HepG2 (cell line): ENCODE results near the gene POLR1E. TPM values are rescaled to one million over a fixed set of nuclear protein-coding genes. Genes with fewer than 3 reads are reported as not detected.
A peak's percentile ranks its signal among the peaks of the same experiment; 100 is the strongest.

Experiments used
- ATAC-seq: fragments of 200-7000 bp; cut with Tn5 transposase; 3 replicates; pipeline ENCODE4 v1.9.1; 2020; ENCODE audit warnings: mild to moderate bottlenecking, moderate library complexity
- Bru-seq: library from RNA; stranded (reverse); fragments of 400-500 nt; gene quantifications from one replicate; lab custom pipeline; 2021; lab: Mats Ljungman, UMichigan
- BruChase-seq, 2 experiments: library from RNA; stranded (reverse); fragments of 400-500 nt; gene quantifications; one replicate each; lab custom pipeline; 2021; lab: Mats Ljungman, UMichigan
- BruUV-seq: library from RNA; stranded (reverse); fragments of 400-500 nt; replicated peaks from 2 replicates; lab custom pipeline; 2021; lab: Mats Ljungman, UMichigan
- CTCF ChIA-PET: fragments of 300-600 bp; formaldehyde crosslinking; extraction: SDS; loops from one replicate; lab custom pipeline; 2021; ENCODE audit warnings: low total read pairs, inconsistent platforms, low intra/inter-chr PET ratio; lab: Yijun Ruan, JAX
- POLR2A ChIA-PET: fragments of 350-600 bp; sonication (Branson Sonifier 250); formaldehyde crosslinking; loops from one replicate; lab custom pipeline; 2020; ENCODE audit warnings: antibody characterized with exemption, inconsistent platforms; lab: Yijun Ruan, JAX
- DNase-seq: peaks from one replicate; pipeline ENCODE4 v3.0.0-alpha.2; 2015; ENCODE audit warnings: low spot score
- FAIRE-seq: peaks from 3 replicates; lab custom pipeline; 2011; peaks lifted over from hg19 to GRCh38; lab: Jason Lieb, UNC
- H2AFZ ChIP-seq: one replicate; pipeline ENCODE4 v1.6.1; 2011; ENCODE audit warnings: low read length, inconsistent platforms
- H3K27ac ChIP-seq: fragments of 300-600 bp; 3 replicates; pipeline ENCODE4 v1.8.0; 2011; ENCODE audit warnings: mixed run types, mild to moderate bottlenecking, mixed read lengths, low read length, inconsistent platforms; ENCODE audit not compliant: insufficient read depth; ENCODE audit errors: extremely low read length
- H3K27me3 ChIP-seq, 2 experiments: fragments of 200-600 bp in 1 of 2; 2 replicates in 1 of 2; 3 replicates in 1 of 2; pipeline versions ENCODE4 v1.6.0 to v1.8.0; 2011; ENCODE audit warnings: low read length in 2 of 2, mild to moderate bottlenecking in 2 of 2, moderate library complexity in 2 of 2, inconsistent platforms in 1 of 2; ENCODE audit not compliant: insufficient read depth in 2 of 2, control insufficient read depth in 1 of 2
- H3K36me3 ChIP-seq, 2 experiments: fragments of 200-600 bp in 1 of 2; replicated peaks in 1 of 2; 2 replicates in 1 of 2; 3 replicates in 1 of 2; pipeline versions ENCODE4 v1.5.1 to v1.8.0; 2011; ENCODE audit warnings: low read length in 2 of 2, inconsistent platforms in 1 of 2; ENCODE audit not compliant: insufficient read depth in 2 of 2, control insufficient read depth in 1 of 2
- H3K4me1 ChIP-seq: 2 replicates; pipeline ENCODE4 v1.5.1; 2012; ENCODE audit warnings: low read length, inconsistent platforms; ENCODE audit not compliant: insufficient read depth
- H3K4me2 ChIP-seq: 2 replicates; pipeline ENCODE4 v1.6.0; 2011; ENCODE audit warnings: low read depth, low read length, inconsistent platforms
- H3K4me3 ChIP-seq, 3 experiments: fragments of 200-600 bp in 1 of 3; sonication (generic), shearing (Covaris generic) in 1 of 3; replicated peaks in 1 of 3; 2 replicates each; pipeline ENCODE4 v1.5.1; 2011 to 2016; ENCODE audit warnings: low read length in 3 of 3, inconsistent platforms in 2 of 3, low read depth in 2 of 3, mild to moderate bottlenecking in 2 of 3, control low read depth in 1 of 3, mixed read lengths in 1 of 3; ENCODE audit not compliant: insufficient read depth in 1 of 3
- H3K79me2 ChIP-seq: one replicate; pipeline ENCODE4 v1.6.1; 2011; ENCODE audit warnings: low read length, inconsistent platforms; ENCODE audit not compliant: insufficient read depth
- H3K9ac ChIP-seq: 2 replicates; pipeline ENCODE4 v1.6.0; 2011; ENCODE audit warnings: mild to moderate bottlenecking, low read depth, low read length, inconsistent platforms; ENCODE audit not compliant: insufficient read depth
- H3K9me3 ChIP-seq: 2 replicates; pipeline ENCODE4 v1.5.1; 2012; ENCODE audit warnings: mild to moderate bottlenecking, low read length
- H4K20me1 ChIP-seq: 2 replicates; pipeline ENCODE4 v1.6.0; 2011; ENCODE audit warnings: inconsistent platforms, mild to moderate bottlenecking, low read length, moderate library complexity; ENCODE audit not compliant: insufficient read depth
- HNF4A ChIP-seq: sonication (generic); formaldehyde crosslinking; IDR thresholded peaks from 2 replicates; pipeline ENCODE4 v1.4.0; 2020; ENCODE audit warnings: missing genetic modification reagents
- KLF15 ChIP-seq: sonication (generic); formaldehyde crosslinking; IDR thresholded peaks from 2 replicates; pipeline ENCODE4 v1.8.1; 2023; ENCODE audit warnings: borderline replicate concordance, mild to moderate bottlenecking, inconsistent platforms, missing genetic modification reagents, mixed read lengths
- MXD3 ChIP-seq: IDR thresholded peaks from 2 replicates; pipeline ENCODE4 v1.6.1; 2016; ENCODE audit warnings: mild to moderate bottlenecking, missing biosample characterization, missing genetic modification reagents
- NFE2L2 ChIP-seq: fragments of 150-350 bp; IDR thresholded peaks from 2 replicates; pipeline ENCODE4 v1.6.1; 2014; ENCODE audit warnings: low read length
- PITX1 ChIP-seq: sonication (generic); formaldehyde crosslinking; IDR thresholded peaks from 2 replicates; pipeline ENCODE4 v1.5.1; 2020; ENCODE audit warnings: mild to moderate bottlenecking, missing genetic modification reagents
- POLR2A ChIP-seq, 2 experiments: IDR thresholded peaks; 2 replicates each; pipeline ENCODE4 v1.6.1; 2011; ENCODE audit warnings: low read depth in 2 of 2, low read length in 2 of 2, mild to moderate bottlenecking in 1 of 2, moderate library complexity in 1 of 2; ENCODE audit not compliant: insufficient read depth in 1 of 2
- SRY ChIP-seq: sonication (generic); formaldehyde crosslinking; IDR thresholded peaks from 2 replicates; pipeline ENCODE4 v1.8.0; 2022; ENCODE audit warnings: mild to moderate bottlenecking, missing genetic modification reagents
- TBX2 ChIP-seq: sonication (generic); formaldehyde crosslinking; IDR thresholded peaks from 2 replicates; pipeline ENCODE4 v1.5.0; 2020; ENCODE audit warnings: missing genetic modification reagents, mild to moderate bottlenecking, borderline replicate concordance
- THRA ChIP-seq: sonication (generic); formaldehyde crosslinking; IDR thresholded peaks from 2 replicates; pipeline ENCODE4 v1.4.0; 2020; ENCODE audit warnings: missing genetic modification reagents, borderline replicate concordance
- XRCC5 ChIP-seq: fragments of 200-400 bp; formaldehyde crosslinking; optimal IDR thresholded peaks from 2 replicates; pipeline ENCODE3; 2017; ENCODE audit warnings: mild to moderate bottlenecking, low read length
- ZNF570 ChIP-seq: sonication (generic); formaldehyde crosslinking; IDR thresholded peaks from 2 replicates; pipeline ENCODE4 v1.4.0; 2020; ENCODE audit warnings: mild to moderate bottlenecking, missing genetic modification reagents, borderline replicate concordance
- WGBS: methylation state at CpG from one replicate; pipeline ENCODE4 v1.1.6; 2017; ENCODE audit warnings: low lambda C conversion rate; 5-methylcytosine and 5-hydroxymethylcytosine counted together
- in situ Hi-C: cut with HindIII; loops from 2 replicates; pipeline ENCODE4 v1.10.0; 2017; ENCODE audit warnings: low pct_unique_long_range_greater_than_20kb; ENCODE audit not compliant: extremely low pct_ligation_motif_present
- intact Hi-C: fragments of 100-400 bp; cut with micrococcal nuclease; formaldehyde crosslinking; loops from one replicate; pipeline ENCODE4 v1.10.0; 2022; ENCODE audit not compliant: unreplicated experiment
- long read RNA-seq, 2 experiments: library from RNA in 1 of 2; library from polyadenylated mRNA in 1 of 2; stranded (forward) in 1 of 2; unstranded in 1 of 2; transcript quantifications; one replicate each; pipeline ENCODE4 v2.0.0, GENCODE V29; 2019 to 2022
- polyA minus RNA-seq, 3 experiments: library from RNA; depleted of rRNA, polyadenylated mRNA; stranded (reverse); fragments of >200 nt; gene quantifications; 2 replicates each; pipeline ENCODE4 v1.2.3, GENCODE V29; 2011; ENCODE audit warnings: low replicate concordance in 1 of 3
- polyA plus RNA-seq, 8 experiments: library from polyadenylated mRNA; depleted of rRNA in 3 of 8; stranded (reverse) in 7 of 8; unstranded in 1 of 8; fragments of >200 nt; fragmentation: Illumina TruSeq in 4 of 8; extraction: Trizol in 4 of 8; gene quantifications; 2 replicates each; pipeline versions ENCODE4 v1.2.1 to v1.2.3, GENCODE V29; 2011 to 2016; ENCODE audit warnings: low read depth in 4 of 8, missing spikeins in 1 of 8, mixed read lengths in 1 of 8; ENCODE audit not compliant: insufficient read depth in 1 of 8
- total RNA-seq, 5 experiments: library from RNA; depleted of rRNA; stranded (reverse); fragments of >200 nt; fragmentation: Illumina TruSeq; extraction: Trizol; gene quantifications; 2 replicates each; pipeline ENCODE4 v1.2.3, GENCODE V29; 2016; ENCODE audit warnings: low read depth in 1 of 5
- TF ChIP-seq, protein P1 (sequence below): IDR thresholded peaks from 2 replicates; pipeline ENCODE4 v1.6.1; 2016; ENCODE audit warnings: missing biosample characterization, missing genetic modification reagents, low read depth

The POLR1E gene
- total RNA-seq (2016; rRNA removed; fragmentation: Illumina TruSeq; extraction: Trizol) (37.8 and 49.1 TPM in 2 replicates), polyA plus RNA-seq (2011; rRNA removed) (18.9 and 23.0 TPM in 2 replicates), polyA minus RNA-seq (2011; rRNA and poly(A)+ RNA removed; ENCODE audit: low replicate concordance) (17.1 and 37.9 TPM in 2 replicates), Bru-seq, nascent RNA (percentile 68 among the genes with signal in this experiment), BruChase-seq, experiment 1, labeled RNA remaining after a 6-hour chase (percentile 67 among the genes with signal in this experiment), BruChase-seq, experiment 2, labeled RNA remaining after a 2-hour chase (percentile 71 among the genes with signal in this experiment)
- 12.6 and 13.7 TPM in 2 replicates for total RNA-seq (2016; cell fraction: cytosol; rRNA removed; fragmentation: Illumina TruSeq; extraction: Trizol; ENCODE audit: low read depth)
- total RNA-seq (2016; cell fraction: insoluble cytoplasmic fraction; rRNA removed; fragmentation: Illumina TruSeq; extraction: Trizol), result 35.7 and 42.1 TPM in 2 replicates
- 24.4 and 28.3 TPM in 2 replicates for total RNA-seq (2016; cell fraction: membrane; rRNA removed; fragmentation: Illumina TruSeq; extraction: Trizol)
- 19.5 and 22.1 TPM in 2 replicates for total RNA-seq (2016; cell fraction: nucleus; rRNA removed; fragmentation: Illumina TruSeq; extraction: Trizol)
- 16.9 and 20.6 TPM in 2 replicates for polyA plus RNA-seq (2011; cell fraction: cytosol; rRNA removed)
- polyA plus RNA-seq (2011; cell fraction: nucleus; rRNA removed), result 6.3 and 8.5 TPM in 2 replicates
- 15.5 and 19.9 TPM in 2 replicates for polyA plus RNA-seq (2012)
- polyA plus RNA-seq (2016; cell fraction: cytosol; fragmentation: Illumina TruSeq; extraction: Trizol; ENCODE audit: low read depth), result 9.5 and 9.6 TPM in 2 replicates
- 31.1 and 31.2 TPM in 2 replicates for polyA plus RNA-seq (2016; cell fraction: insoluble cytoplasmic fraction; fragmentation: Illumina TruSeq; extraction: Trizol; ENCODE audit: low read depth)
- polyA plus RNA-seq (2016; cell fraction: membrane; fragmentation: Illumina TruSeq; extraction: Trizol; ENCODE audit: low read depth), result 16.1 and 18.2 TPM in 2 replicates
- 16.7 and 17.8 TPM in 2 replicates for polyA plus RNA-seq (2016; cell fraction: nucleus; fragmentation: Illumina TruSeq; extraction: Trizol; ENCODE audit: insufficient read depth, low read depth)
- polyA minus RNA-seq (2011; cell fraction: cytosol; rRNA and poly(A)+ RNA removed), result 14.0 and 14.2 TPM in 2 replicates
- polyA minus RNA-seq (2011; cell fraction: nucleus; rRNA and poly(A)+ RNA removed), result 17.8 and 20.8 TPM in 2 replicates
- long read RNA-seq, experiment 1, transcript POLR1E-202 (12 exons, 1,868 nt), result major isoform, 12 of 16 reads
- long read RNA-seq, experiment 1, partial matches to known transcripts, result 2 of 16 reads
- long read RNA-seq, experiment 1, other reads (novel, unspliced or antisense), result 1 of 16 reads
- long read RNA-seq, experiment 2, transcript POLR1E-202 (12 exons, 1,868 nt), result major isoform, 28 of 48 reads
- long read RNA-seq, experiment 2, partial matches to known transcripts, result 17 of 48 reads
- long read RNA-seq, experiment 2, other reads (novel, unspliced or antisense), result 3 of 48 reads

- H3K9ac ChIP-seq, result peak within 1 kb of the TSS; percentile 86
- peaks cover 52% of the 10 kb centered on the region for H3K4me1 ChIP-seq
- in situ Hi-C loops, result loop anchor here (10.0 to 25.0 kb wide), 4 partner anchors 252 to 877 kb away; partner anchors contain the start of gene SLC25A51
- peak within 1 kb of the TSS; percentile 75 for H3K4me2 ChIP-seq
- H3K79me2 ChIP-seq, result peaks cover 20% of the 10 kb centered on the region
- POLR2A ChIA-PET, result interaction anchor here (0.7 to 2.5 kb wide), 11 partner anchors 10 to 423 kb away, joined by 3 to 18 read pairs (median 6); partner anchors contain the start of genes EXOSC3, GRHPR, SLC25A51 and TOMM5
- 1% methylated on average over 13 of the region's 56 CpGs for WGBS
- H3K27me3 ChIP-seq, result no peaks in the 10 kb centered on the region; a peak in 1 of 5 replicates
- H2AFZ ChIP-seq, result peak within 1 kb of the TSS; percentile 34
- CTCF ChIA-PET, result no interaction called here
- intact Hi-C loops, result loop anchor here (5.0 to 10.0 kb wide), 3 partner anchors 107 to 417 kb away; partner anchors contain the start of genes EXOSC3, SLC25A51 and TOMM5
- FAIRE-seq (peak; percentile 71), ATAC-seq (peak; percentile 95), DNase-seq (peak; percentile 92)
- no peaks in the 10 kb centered on the region for H3K9me3 ChIP-seq
- H3K36me3 ChIP-seq, result peaks cover 2 to 20% of the 10 kb centered on the region in 2 experiments; a peak in 4 of 5 replicates
- H4K20me1 ChIP-seq, result no peaks in the 10 kb centered on the region
- peak within 1 kb of the TSS; percentile 79 to 86 (median 82) for H3K4me3 ChIP-seq
- H3K27ac ChIP-seq, result peak within 1 kb of the TSS; percentile 84
- no TSS peak for BruUV-seq
- TF ChIP-seq NFE2L2 (no peak), HNF4A (CRISPR knock-in tag) (peak; percentile 36; the same call in 1 of the 2 replicates), PITX1 (CRISPR knock-in tag) (peak; percentile 50; the same call in 1 of the 2 replicates), KLF15 (CRISPR knock-in tag) (0 out of 2 replicates have a peak, but pooled peaks have one; percentile 66), ZNF570 (CRISPR knock-in tag) (0 out of 2 replicates have a peak, but pooled peaks have one; percentile 48), MXD3 (CRISPR knock-in tag) (peak; percentile 79), POLR2A (IDR thresholded peaks at IDR 0.05; ENCODE audit: insufficient read depth in 1 of 2, low read depth in 2 of 2, low read length in 2 of 2) (peak; percentile 88 to 91), SRY (CRISPR knock-in tag) (peak; percentile 63; the same call in 1 of the 2 replicates), XRCC5 (peak; percentile 16), THRA (0 out of 2 replicates have a peak, but pooled peaks have one; percentile 10), TBX2 (CRISPR knock-in tag) (peak; percentile 74)
- TF ChIP-seq, protein P1, sequence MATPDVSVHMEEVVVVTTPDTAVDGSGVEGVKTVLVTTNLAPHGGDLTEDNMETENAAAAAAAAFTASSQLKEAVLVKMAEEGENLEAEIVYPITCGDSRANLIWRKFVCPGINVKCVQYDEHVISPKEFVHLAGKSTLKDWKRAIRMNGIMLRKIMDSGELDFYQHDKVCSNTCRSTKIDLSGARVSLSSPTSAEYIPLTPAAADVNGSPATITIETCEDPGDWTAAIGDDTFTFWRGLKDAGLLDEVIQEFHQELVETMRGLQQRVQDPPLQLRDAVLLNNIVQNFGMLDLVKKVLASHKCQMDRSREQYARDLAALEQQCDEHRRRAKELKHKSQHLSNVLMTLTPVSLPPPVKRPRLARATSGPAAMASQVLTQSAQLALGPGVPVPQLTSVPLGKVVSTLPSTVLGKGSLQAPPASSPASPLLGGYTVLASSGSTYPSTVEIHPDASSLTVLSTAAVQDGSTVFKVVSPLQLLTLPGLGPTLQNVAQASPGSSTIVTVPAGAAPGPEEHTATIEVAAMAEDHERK (CRISPR knock-in tag), result peak; percentile 77
These were observed at the start of gene POLR1E for GRCh38 chr9:37485389-37486255. Gene POLR1E (plus strand): TSS chr9:37485948. CDS start chr9:37486048, 100 bp downstream.
